GM12874 (cell line): ENCODE results near the gene ANO7.

Source experiments
- TF ChIP-seq, protein P1 (sequence below): IDR thresholded peaks from 2 replicates; pipeline ENCODE4 v1.5.1; 2011; ENCODE audit warnings: low read depth, mild to moderate bottlenecking, control low read depth, low read length, moderate library complexity; ENCODE audit not compliant: insufficient read depth

Gene ANO7

DNA sequence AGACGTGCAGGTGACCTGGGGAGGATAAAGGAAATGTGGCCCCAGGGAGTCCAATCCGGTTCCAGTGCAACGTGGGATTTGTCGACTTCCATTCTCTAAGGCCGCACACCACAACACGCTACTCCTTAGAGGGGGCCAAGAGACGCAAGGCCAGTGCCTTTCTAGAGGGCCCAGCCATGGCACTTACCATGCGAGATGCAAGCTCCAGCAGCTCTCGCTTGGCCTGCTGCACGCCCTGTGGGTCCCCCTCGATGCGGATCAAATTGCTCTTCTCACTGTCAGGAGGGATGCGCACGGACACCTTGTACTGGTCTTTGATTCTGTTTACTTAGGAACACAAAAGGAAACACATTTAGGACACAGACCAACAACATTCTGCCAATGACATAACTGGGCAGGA lies 61.2 kb downstream of the ANO7 start:
- TF ChIP-seq, protein P1, sequence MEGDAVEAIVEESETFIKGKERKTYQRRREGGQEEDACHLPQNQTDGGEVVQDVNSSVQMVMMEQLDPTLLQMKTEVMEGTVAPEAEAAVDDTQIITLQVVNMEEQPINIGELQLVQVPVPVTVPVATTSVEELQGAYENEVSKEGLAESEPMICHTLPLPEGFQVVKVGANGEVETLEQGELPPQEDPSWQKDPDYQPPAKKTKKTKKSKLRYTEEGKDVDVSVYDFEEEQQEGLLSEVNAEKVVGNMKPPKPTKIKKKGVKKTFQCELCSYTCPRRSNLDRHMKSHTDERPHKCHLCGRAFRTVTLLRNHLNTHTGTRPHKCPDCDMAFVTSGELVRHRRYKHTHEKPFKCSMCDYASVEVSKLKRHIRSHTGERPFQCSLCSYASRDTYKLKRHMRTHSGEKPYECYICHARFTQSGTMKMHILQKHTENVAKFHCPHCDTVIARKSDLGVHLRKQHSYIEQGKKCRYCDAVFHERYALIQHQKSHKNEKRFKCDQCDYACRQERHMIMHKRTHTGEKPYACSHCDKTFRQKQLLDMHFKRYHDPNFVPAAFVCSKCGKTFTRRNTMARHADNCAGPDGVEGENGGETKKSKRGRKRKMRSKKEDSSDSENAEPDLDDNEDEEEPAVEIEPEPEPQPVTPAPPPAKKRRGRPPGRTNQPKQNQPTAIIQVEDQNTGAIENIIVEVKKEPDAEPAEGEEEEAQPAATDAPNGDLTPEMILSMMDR = no peak

DNA sequence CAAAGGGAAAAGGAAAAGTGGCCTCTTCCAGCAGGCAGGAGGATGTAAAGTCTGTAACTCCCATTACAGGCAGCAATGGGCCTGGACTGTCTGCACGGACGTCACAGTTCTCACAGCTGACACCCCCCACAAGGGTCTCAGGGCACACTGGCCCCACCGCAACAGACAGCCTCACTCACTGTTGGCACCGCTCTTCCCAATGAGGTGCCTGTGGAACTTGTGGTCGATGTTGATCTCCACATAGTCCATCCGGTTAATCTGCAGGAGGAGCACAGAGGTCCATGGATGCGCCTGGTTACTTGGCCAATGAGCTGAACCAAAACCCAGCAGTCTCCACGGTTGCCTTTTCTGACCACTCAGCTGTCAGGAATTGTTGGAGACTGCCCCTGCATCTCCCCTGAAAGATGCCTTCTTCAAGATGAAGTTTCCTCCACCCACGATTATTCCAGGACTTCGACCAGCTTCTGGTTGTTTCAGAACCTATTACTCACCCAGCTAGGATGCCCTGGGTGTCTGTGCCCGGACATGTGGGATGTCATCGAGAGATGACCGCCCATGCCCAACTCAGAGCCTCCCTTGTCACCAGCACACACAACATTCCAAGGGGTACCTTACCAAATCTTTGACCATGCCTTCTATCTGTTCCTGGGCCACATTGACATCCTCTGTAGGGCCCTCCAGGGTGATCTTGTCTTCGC lies 64.5 kb downstream of the ANO7 start:
- TF ChIP-seq, protein P1 = no peak

DNA sequence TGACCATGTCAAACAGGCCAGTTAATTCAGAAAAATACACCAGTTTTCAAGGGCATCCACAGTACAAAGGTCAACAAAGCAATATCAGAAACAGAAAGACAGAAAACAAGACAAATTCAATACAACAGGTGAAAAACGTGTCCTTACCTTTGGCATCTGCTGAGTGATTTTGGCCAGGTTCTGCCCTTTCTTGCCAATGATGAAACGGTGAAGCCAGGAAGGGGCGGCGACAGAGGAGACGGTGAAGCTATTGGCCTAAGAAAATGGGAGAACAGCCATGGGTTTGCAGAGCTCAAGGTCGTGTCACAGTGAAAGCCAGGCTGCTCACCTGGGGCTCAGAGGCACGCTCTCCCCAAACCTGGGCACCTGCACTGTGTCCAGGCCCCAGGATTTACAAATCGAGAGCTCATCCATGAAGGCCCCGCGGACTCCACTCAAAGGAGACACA lies 66.5 kb downstream of the ANO7 start:
- TF ChIP-seq, protein P1 = no peak

DNA sequence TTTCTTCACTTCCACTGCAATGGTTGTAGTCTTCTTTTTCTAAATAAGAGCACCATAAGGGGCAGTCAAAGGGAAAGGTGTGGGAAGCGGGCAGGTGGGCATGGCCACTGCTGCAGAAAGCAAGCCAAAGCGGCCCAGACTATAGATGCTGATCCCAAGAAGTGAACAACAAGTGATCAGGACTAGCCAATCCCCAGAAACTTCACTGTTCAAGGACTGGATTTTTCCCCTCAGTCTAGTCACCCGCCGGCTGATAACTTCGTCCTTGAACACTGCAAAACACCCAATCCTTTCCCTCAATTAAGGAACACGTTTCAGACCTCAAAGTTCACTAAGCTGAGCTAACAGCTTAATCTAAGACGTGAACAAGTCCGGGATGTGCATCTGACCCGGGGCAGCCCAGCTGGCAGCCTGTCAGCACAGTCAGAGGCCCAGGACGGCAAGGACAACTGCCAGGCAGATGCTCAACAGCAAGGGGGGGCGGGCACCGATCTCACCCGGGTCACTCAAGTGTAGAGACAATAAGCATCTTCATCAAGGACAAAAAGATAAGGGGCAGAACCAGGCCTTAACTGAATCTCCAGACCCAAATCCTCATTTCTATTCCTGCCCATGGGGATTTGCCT lies 67.2 kb downstream of the ANO7 start:
- TF ChIP-seq, protein P1 = no peak

DNA sequence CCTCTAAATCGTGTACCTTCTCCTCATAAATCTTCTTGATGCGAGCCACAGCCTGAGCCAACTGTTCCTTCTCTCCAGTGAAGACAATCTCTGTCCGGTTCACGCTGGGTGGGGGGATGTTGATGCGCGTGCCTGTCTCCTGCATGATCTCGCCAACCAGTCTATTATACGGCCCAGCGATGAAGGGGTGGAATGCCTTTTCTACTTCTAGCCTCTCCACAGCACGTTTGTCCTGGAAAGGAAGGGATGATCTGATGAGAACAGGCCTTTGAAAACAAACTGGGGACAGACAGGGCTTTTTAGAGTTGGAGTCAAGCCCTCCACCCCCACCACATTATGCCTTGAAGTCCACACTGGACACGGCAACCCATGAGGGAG lies 67.7 kb downstream of the ANO7 start:
- TF ChIP-seq, protein P1 = no peak

DNA sequence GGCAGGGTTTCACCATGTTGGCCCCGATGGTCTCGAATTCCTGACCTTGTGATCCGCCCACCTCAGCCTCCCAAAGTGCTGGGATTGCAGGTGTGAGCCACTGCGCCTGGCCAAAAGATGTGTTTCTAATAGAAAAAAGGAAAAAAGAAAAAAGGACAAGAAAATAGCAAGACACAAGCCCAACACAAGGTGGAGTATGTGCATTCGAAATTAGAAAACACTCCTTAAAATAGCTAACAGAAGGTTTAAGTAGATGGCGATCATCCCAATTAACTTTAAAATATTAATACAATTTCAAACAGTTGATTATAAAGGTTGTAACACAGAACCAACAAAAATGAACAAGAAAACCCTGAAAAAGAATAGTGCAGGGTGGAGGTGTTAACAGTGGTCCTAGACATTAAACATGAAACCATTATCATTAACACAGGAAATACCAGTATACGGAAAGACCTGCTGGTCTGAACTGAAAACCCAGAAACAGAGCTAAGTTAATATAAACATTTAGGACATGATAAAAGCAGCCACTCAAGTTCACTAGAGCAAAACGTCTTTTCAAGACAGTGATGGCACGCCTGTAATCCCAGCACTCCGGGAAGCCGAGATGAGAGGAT lies 69.0 kb downstream of the ANO7 start:
- TF ChIP-seq, protein P1 = no peak

DNA sequence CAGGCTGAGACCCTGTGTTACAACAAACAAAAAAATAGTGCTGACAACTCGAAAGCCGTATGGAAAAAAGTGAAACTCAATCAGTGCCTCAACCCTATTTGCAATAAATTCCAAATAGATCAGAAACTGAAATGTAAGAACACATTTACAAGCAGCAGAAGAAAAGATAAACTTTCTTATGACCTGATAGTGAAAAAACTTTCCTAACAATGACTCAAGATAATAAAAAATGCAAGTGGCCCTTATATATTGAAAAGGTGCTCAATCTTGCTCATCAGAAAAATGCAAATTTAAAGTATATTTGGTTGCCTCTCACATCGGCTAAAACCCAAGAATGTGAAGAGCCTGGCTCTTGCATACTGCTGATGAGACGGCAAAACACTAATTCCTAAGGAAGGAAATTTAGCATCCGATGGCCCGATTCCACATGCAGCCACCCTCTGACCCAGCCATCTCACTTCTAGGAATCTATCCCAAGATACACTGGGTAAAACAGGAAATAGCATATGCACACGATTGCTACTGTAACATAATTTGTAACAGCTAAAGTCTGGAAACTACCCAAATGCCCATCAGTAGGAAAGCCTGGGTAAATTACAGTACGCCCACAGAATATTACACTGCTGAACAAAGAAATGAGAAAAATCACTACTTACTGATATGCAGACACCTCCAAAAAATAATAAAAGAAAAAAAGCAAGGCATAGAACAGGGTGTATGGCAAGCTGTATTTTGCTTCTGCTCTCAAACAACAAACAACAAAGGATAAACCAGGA lies 70.2 kb downstream of the ANO7 start:
- TF ChIP-seq, protein P1 = no peak
